DMS53 (cell line): ENCODE results near the gene SLC22A23.

ENCODE experiments used
- DNase-seq: peaks from one replicate; lab custom pipeline; 2025; lab: John Stamatoyannopoulos, UW

SLC22A23 gene

GRCh38 chr6:3351829-3352524 lies 104.9 kb downstream of the SLC22A23 start:
- no peak for DNase-seq

DNA sequence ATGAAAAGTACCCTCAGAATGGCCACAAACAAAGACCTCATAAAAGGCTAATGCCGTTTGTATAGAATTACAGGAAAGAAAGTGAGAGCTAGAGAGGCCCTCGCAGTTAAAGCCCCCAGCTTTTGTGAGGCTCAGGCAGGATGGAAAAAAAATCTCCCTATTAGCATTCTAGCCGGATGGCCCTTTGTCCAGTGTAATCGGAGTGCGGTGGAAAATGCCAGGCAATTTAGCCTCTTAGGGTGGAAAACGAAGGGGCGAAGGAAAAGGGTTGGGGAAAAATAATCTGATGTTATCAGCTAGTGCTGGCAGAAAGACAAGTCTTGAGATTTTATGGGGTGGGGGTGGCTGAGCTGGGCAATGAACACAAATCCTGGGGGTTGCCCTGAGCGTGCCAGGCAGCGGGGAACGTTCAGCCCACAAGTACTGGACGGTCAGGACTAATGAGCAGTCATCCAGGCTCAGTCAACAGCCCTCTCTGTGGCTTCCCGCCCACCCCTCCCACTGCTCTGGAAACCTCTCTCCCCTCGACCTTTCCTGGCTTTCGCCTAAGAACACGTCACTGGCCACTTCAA lies 105.7 kb downstream of the SLC22A23 start:
- DNase-seq: no peak

DNA sequence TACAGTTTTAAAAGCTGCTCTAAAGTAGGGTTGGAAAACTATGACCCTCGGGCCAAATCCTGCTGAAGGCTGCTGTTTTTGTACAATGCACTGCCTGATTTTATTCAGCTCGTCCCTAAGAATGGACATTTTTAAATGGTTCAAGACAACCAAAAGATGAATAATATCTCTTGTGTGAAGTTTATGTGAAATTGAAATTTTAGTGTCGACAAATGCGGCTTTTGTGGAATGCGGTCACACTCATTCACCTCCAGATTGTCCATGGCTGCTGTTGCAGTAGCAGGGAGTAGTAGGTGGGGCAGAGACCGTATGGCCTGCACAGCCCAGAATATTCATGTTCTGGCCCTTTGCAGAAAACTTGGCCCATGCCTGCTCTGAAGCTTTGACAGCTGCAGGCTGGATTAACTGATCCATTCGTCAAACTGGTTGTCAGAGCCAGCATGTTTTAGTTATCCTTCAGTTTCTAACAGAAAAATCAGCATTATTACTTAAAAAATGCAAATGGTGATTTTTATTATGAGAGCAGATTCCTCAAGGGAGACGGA lies 106.5 kb downstream of the SLC22A23 start:
- DNase-seq: no peak

DNA sequence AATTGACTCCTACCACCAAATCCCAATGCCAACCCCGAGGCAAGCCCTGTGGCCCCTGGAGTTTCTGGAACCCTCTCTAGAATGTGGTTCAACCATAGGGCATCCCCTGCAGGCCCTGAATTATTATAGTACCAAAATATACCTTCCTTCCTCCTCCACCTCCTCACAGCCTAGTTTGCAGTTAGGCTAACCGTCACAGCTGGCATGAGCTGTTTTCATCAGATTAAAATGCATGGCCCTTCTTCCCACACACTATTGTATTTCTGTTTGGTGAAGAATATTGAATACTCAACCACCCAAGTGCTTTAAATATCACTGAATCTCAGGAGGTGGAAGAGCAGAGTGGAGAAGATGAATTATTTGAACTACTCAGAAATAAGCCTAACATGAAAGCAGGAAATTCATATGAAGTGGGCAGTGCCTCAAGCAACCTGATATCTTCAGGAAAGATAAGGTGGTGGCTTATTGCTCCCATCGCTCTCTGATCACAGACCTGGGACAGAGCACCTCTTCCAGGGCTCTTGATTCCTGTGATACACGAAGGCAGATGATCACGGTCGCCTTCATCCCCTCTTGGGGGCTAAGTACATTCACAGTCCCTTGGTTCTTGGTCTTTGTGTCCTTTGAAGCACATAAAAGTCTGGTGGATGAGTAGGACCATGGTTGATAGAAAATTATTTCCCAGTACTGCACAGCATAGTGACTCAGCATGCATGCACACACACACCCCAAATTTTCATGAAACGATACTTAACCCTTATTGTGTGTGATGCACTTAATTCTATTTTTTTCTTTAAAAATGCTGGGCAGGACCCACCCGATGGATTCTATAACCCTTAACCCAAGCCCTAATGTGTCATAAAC lies 107.2 kb downstream of the SLC22A23 start:
- DNase-seq: peak; percentile 10

DNA sequence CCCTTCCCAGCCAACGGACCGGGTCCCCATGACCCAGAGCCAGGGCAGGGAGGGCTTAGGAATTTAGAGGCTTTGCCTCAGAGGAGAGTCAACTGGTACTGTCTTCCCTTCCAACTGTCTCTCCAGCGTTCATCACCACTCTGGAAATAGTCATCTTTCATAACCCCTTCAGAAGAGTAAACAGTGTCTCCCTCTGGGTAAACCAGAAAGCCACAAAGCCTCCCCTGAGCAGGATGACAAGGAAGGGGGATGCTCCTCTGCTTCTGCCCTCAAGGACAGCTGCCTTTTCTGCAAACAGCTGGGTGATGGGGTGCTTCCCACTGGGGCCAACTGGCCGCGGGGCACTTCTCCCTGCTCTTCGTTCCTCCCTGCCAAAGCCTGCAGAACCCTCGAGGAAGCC lies 108.0 kb downstream of the SLC22A23 start:
- DNase-seq: peak; percentile 15

- DNase-seq: no peak
Observed at GRCh38 chr6:3347826-3348225, 109.0 kb downstream of the SLC22A23 start.

DNA sequence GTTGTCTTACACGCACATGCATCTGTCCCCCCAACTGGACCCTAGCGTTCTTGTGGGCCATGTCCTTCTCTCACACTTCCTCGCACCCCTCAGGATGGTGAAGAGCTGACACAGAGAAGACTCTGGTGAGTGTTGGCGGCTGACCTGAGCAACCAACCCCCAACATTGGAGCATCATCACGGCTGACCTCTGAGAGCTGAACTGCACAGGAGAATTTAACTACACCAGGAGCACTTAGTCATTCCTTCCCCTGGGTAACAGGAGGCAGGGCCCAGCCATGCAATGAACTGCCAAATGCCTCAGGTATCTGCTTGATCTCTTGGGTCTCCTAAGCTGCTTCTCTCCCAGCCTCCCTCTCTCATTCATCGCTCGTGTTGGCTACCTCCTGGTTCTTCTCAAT lies 109.6 kb downstream of the SLC22A23 start:
- DNase-seq: no peak

GRCh38 chr6:3346476-3346875 lies 110.4 kb downstream of the SLC22A23 start:
- DNase-seq: no peak

GRCh38 chr6:3345836-3346235 lies 111.0 kb downstream of the SLC22A23 start:
- DNase-seq: no peak

- no peak for DNase-seq
Observed at GRCh38 chr6:3343089-3343883, 113.6 kb downstream of the SLC22A23 start.

- DNase-seq: no peak
Observed at GRCh38 chr6:3341467-3341866, 115.4 kb downstream of the SLC22A23 start.

DNA sequence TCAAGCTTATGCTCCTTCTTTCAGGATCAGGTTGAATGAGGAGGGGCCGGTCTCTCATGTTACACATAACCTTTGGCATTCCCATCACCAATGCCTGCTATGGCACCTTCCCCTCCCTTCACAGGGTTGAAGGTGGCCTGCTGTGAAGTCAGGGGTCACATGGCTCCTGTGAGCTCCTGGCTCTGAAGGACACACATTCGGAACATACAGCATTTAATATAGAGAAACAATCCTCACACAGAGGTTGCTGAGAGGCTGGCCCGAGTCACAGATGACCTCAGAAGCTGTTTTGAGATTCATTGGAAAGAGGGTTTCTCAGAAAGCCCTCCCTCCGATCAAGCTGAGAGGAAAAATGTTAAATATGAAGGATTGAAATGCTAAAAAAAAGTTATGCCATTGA lies 116.0 kb downstream of the SLC22A23 start:
- DNase-seq: no peak

DNA sequence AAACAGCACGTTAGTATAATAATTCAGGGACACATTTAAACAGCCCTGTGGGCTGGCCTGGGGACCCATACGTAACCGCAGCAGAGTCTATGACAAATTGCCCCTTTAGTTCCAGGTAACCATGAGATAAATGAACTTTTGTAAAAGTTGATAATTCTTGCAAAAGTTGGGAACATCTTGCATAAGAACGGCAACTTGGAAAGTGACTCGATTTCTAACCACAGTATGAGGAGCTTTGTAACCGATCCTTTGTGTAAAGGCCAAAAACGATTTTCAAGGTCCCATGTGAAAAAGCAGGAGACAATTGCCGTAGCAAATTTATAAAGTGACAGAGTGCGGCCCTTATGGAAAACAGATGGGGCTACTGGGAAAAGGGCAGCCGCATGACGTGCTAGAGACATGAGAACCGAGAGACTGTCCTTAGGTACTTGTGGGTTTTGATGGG lies 116.5 kb downstream of the SLC22A23 start:
- DNase-seq: no peak

GRCh38 chr6:3339811-3340210 lies 117.0 kb downstream of the SLC22A23 start:
- no peak for DNase-seq

DNA sequence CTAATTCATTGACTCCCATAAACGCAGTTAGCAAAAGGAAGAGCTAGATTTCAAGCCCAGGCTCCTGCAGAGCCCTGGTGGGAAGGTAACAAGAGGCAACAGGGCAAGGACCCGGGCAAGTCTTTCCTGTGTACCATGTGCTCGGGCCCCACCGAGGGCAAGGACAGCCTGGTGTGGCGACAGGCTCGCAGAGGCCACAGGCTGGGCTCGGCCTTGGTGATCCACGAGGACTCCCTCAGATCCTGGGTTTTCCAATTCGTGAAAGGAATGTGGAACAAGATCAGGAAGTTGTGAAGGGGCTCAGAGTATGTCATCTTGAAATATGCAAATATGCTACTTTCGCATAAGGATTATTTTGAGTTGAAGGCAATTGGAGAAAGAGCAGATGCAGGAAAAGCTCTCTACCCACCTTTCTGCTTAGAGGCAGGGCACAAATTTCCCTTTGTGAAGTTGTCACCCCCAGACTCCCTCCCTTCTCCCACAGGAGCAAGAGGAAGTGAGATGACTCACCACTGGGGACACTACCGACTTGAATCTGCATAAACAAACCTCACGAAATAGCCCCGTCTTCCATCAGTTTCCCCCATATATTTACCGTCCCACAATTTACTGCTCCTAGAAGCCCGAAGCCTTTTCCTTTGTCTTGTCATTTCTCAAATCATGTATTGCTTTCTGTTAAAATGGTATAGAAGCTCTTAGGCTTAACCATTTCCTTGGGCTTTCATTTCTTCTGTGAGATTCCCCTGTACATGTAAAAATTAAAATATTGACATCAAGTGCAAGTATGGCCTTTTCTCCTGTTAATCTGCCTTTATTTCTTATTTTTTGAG lies 119.1 kb downstream of the SLC22A23 start:
- DNase-seq: peak; percentile 78

DNA sequence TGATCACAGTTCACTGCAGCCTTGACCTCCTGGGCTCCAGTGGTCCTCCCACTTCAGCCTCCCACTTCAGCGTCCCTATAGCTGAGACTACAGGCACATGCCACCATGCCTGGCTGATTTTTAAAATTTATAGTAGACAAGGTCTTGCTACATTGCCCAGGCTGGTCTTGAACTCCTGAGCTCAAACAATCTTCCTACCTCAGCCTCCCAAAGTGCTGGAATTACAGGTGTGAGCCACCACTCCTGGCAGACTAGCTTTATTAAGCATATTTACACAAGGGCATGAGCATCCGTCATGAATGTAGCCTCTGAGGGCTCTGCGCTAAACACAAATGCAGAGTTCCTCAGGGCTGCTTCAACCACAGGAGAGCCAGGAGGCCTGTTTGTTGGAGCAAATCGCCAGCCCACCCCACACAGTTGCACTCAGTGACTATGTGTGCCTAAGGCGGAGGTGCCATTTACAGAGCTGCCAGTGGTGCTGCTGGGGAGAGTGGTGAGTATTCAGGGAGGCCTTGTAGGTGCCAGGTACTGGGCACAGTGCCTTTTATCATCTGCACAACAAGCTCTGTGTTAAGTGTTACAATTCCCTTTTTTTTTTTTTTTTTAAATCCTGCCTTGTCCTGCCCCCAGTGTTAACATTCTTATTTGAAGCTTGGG lies 119.9 kb downstream of the SLC22A23 start:
- no peak for DNase-seq

DNA sequence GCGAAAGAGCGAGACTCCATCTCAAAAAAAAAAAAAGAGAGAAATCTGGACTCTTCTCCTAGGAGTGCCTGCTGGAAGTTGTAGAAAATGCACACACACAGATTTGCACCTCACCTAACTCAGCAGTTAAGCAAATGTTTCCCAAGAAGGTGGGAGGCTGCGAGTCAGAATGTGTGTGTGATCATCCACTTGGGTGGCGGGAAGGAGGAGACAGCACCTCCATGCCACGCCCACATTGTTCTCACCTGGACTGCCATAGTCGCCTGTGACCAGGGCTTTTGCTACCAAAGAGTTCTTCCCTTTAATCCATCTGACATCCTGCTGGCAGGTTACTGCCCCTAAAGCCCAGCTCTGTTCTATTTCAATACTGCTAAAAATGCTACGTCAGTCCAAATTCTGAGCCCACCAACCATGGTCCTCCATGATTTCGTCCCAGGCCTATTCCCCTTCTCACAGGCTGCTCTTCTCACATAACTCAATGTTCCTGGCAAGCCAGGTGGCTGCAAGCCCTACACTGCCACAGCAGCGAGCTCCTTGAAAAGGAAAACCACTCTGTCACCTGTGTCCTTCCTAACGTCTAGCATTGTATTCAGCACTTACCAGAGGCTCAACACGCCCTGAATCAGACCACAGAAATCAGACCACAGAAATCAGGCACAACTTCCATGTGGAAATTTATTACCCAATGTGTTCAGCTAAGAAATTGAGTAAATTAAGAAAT lies 120.6 kb downstream of the SLC22A23 start:
- no peak for DNase-seq

GRCh38 chr6:3335169-3335568 lies 121.7 kb downstream of the SLC22A23 start:
- DNase-seq: no peak

DNA sequence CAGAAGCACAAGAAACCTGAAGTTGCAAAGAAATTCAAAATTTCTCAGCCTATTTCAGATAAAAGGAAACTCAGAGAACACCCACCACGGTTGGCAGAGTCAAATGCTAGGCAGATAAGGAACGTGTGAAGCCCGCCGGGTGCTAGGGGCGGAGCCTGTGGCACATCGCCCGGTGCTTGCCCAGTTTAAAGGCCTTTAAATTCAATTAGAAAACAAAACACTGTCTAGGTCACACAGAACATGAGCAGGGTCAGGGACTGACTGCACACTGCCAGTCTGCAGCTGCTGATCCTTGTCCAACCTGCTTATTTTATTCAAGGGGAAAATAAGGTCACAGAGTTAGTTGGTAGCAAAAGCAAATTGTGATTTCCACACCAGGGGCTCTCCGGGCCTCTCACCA lies 122.3 kb downstream of the SLC22A23 start:
- no peak for DNase-seq

DNA sequence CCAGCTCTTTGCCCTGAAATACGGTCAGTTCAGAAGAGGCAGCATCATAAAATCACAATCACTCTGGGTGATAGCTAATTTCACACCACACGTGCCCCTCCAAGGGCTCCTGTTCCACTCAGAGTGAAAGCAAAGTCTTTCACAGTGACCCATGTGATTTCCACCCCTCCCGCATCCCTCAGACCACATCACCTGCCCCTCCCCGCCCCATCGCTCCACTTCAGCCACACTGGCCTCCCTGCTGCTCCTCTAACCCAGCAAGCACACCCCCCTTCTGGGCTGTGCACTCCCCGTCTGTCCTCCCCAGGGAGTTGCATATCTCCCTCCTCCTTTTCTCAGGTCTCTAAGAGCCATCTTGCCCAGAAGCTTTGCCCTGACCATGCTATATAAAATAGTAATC lies 123.6 kb downstream of the SLC22A23 start:
- DNase-seq: no peak
